ENCODE results near the gene EYA2. TPM values are rescaled to one million over a fixed set of nuclear protein-coding genes. Genes with fewer than 3 reads are reported as not detected.

EYA2 gene
- total and polyA plus RNA-seq, 8 donors: 0.51 to 3.2 (median 1.4) TPM

DNA sequence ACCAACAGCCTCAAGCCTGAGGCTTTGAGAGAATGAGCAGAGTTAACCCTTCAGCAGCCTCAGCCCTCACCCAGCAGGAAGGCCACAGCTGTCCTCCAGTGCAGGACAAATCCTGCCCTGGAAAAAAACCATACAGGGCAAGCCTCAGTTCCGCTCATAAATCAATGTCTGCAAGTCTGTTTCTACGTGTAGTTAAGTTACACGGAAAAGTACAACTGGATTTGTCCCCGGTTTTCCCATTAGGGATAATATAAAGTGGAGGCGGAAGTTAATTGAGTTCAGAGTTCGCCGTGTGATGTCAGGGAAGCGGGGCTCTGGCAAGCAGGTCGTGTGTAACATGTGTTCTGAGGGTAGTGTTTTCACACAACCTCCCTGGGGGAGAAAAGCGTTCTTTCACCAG is 44.2 kb upstream of the EYA2 start:
- DNase-seq (no peak), ATAC-seq (no peak), FAIRE-seq (no peak)
- Histone ChIP-seq H3K4me1 (no peaks in the 10 kb centered on the region), H3K27me3 (no peaks in the 10 kb centered on the region), H3K4me3 (no peak overlapping the region), H3K27ac (no peak overlapping the region), H3K9me3 (no peaks in the 10 kb centered on the region), H3K36me3 (no peaks in the 10 kb centered on the region)
- WGBS, 2 donors: 38 to 39% methylated on average over 10 of the region's 10 CpGs
- TF ChIP-seq, protein P1, sequence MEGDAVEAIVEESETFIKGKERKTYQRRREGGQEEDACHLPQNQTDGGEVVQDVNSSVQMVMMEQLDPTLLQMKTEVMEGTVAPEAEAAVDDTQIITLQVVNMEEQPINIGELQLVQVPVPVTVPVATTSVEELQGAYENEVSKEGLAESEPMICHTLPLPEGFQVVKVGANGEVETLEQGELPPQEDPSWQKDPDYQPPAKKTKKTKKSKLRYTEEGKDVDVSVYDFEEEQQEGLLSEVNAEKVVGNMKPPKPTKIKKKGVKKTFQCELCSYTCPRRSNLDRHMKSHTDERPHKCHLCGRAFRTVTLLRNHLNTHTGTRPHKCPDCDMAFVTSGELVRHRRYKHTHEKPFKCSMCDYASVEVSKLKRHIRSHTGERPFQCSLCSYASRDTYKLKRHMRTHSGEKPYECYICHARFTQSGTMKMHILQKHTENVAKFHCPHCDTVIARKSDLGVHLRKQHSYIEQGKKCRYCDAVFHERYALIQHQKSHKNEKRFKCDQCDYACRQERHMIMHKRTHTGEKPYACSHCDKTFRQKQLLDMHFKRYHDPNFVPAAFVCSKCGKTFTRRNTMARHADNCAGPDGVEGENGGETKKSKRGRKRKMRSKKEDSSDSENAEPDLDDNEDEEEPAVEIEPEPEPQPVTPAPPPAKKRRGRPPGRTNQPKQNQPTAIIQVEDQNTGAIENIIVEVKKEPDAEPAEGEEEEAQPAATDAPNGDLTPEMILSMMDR (IDR thresholded peaks at IDR 0.05): no peak
- intact Hi-C loops (cut with DNase I): no loop called here

DNA sequence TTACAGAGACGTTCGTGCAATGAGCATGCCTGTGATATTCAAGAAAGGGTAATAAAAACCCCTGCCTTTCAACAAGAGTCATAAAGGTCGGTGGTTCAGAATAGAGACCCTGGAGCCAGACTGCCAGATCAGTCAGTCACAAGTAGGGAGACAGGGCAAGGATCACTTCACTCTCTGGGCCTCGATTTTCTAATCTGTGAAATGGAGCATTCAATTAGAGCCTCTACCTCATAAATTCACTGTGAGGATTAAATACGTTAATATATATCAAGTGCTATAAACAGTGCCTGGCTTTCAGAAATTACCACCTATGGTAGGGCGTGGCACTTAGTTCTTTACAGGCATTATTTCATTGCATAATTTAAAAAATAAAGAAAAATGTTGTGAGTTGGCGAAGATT is 43.7 kb upstream of the EYA2 start:
- 68 to 70% methylated on average over 7 of the region's 7 CpGs for WGBS, 2 donors
- FAIRE-seq: no peak
- intact Hi-C loops (cut with DNase I): no loop called here
- Histone ChIP-seq H3K27ac (no peak overlapping the region), H3K27me3 (no peaks in the 10 kb centered on the region), H3K4me1 (no peaks in the 10 kb centered on the region), H3K9me3 (no peaks in the 10 kb centered on the region), H3K36me3 (no peaks in the 10 kb centered on the region), H3K4me3 (no peak overlapping the region)
- TF ChIP-seq, protein P1 (IDR thresholded peaks at IDR 0.05): no peak
- ATAC-seq: no peak
- DNase-seq: no peak

DNA sequence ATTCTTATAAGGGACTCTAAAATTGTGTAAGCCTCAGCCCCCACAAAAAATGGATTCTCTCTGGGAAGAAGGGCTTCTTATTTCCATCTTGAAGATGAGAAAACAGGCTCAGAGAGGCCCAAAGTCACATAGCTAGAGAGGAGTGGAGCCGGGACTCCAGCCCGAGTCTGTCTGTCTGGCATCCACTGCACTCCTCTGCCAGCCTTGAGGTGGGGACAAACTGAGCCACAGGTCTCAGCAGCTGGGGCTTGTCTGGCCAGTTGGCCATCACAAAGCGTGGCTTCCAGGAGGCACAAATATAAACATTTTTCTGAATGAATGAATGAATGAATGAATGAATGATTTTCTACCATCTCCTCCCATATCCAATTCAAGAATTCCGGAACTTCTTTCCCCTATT is 42.9 kb upstream of the EYA2 start:
- no peaks in the 10 kb centered on the region for H3K36me3 ChIP-seq
- no peak for FAIRE-seq
- TF ChIP-seq, protein P1 (IDR thresholded peaks at IDR 0.05): no peak
- H3K4me3 ChIP-seq: no peak overlapping the region
- H3K27ac ChIP-seq: no peak overlapping the region
- no peaks in the 10 kb centered on the region for H3K9me3 ChIP-seq
- ATAC-seq: no peak
- intact Hi-C loops (cut with DNase I): no loop called here
- 64 to 81% methylated on average over 4 of the region's 4 CpGs for WGBS, 2 donors
- no peaks in the 10 kb centered on the region for H3K27me3 ChIP-seq
- no peaks in the 10 kb centered on the region for H3K4me1 ChIP-seq
- DNase-seq: no peak

DNA sequence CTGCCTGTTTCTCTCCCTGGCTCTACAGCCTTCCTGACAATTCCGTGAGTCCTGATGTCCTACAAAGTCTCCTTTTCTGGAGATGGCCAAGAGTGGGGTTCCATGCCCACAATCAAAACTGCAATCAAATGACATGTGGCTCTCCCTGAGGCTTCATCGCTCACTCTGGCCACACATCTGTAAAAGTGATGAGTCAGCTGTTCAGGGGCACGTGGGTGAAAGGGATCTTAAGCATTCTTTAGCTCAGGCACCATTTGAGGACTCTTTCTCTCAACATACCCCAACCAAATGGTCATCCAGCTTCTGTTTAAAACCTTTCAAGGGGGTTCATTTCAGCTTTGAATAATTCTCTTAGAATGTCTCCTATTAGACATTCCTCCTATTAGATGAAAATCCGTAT is 42.3 kb upstream of the EYA2 start:
- Histone ChIP-seq H3K4me3 (no peak overlapping the region), H3K27ac (no peak overlapping the region), H3K9me3 (no peaks in the 10 kb centered on the region), H3K27me3 (no peaks in the 10 kb centered on the region), H3K36me3 (no peaks in the 10 kb centered on the region), H3K4me1 (no peaks in the 10 kb centered on the region)
- FAIRE-seq (no peak), DNase-seq (no peak), ATAC-seq (no peak)
- intact Hi-C loops (cut with DNase I): no loop called here
- TF ChIP-seq, protein P1 (IDR thresholded peaks at IDR 0.05): no peak
- 56 to 70% methylated on average over 4 of the region's 4 CpGs for WGBS, 2 donors

DNA sequence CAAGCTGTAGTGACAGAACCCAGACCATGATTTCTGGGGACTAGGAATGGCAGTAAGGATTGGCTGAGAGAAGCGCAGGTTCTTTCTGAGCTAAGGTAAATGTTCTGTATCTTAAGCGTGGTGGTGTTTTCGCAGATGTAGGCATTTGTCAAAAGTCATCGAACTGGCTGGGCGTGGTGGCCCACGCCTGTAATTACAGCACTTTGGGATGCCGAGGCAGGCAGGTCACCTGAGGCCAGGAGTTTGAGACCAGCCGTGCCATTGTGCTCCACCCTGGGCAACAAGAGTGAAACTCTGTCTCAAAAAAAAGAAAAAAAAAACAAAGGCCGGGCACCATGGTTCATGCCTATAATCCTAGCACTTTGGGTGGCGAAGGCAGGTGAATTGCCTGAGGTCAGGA is 40.7 kb upstream of the EYA2 start:
- WGBS, 2 donors: 75 to 80% methylated on average over 10 of the region's 10 CpGs
- no peaks in the 10 kb centered on the region for H3K4me1 ChIP-seq
- H3K27ac ChIP-seq: no peak overlapping the region
- no peak for DNase-seq
- FAIRE-seq: no peak
- ATAC-seq: no peak
- H3K4me3 ChIP-seq: no peak overlapping the region
- H3K36me3 ChIP-seq: no peaks in the 10 kb centered on the region
- intact Hi-C loops (cut with DNase I): no loop called here
- TF ChIP-seq, protein P1 (IDR thresholded peaks at IDR 0.05): no peak
- no peaks in the 10 kb centered on the region for H3K27me3 ChIP-seq
- no peaks in the 10 kb centered on the region for H3K9me3 ChIP-seq

All from pancreas (tissue), 10 donors.